SH-SY5Y (cell line): ENCODE measurements around the gene HERPUD1.

Experiments
- GATA2 ChIP-seq: IDR thresholded peaks from 2 replicates; pipeline ENCODE4 v1.6.1; 2011; ENCODE audit warnings: mild to moderate bottlenecking, low read depth, low read length
- GATA3 ChIP-seq: IDR thresholded peaks from 2 replicates; pipeline ENCODE4 v1.6.1; 2011; ENCODE audit warnings: low read depth, mild to moderate bottlenecking, low read length, moderate library complexity

DNA sequence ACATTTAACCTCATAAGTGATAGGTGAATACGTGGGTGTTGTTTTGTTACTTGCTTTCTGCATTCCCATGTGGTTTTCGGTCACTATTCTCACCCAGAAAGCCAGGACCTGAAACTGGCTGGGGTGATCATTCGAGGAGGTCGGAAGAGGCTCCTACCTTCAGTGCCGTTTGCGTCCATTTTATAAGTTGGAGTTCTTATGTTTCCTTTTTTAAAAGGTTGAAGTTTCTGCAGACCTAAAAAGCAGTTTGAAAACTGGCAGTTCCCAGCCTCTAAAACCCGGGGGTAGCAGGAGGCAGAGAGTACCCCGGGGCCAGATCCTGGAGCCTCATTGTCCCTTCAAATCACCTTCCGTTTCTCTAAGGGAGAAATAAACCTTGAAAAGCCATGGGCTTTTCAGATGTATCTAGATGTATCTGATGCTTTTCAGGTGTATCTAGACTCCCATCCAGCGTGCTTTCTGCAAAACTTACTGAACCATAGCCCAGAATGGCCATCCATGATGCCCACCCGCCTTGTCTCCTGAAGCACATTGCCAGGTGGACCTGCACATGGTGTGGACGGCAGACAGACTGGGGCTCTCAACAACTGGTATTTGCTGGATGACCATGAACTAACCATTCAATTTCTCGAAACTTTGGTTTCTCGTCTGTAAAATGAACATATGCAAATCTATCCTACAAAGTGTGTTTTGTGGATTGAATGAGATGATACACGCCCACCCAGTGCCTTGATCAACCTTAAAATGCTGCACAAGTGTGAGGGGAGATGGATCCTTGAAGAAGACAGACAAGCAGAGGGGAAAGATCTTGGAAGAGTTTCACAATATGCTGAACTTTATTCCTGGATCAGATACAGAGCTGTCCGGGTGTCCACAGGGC is 58.7 kb downstream of the HERPUD1 start:
- no peak for TF ChIP-seq GATA2
- TF ChIP-seq GATA3, result no peak
